Upper lobe of right lung (tissue), 1 donor: Measurements from ENCODE around the gene TMEM263. TPM values are rescaled to one million over a fixed set of nuclear protein-coding genes. Genes with fewer than 3 reads are reported as not detected.

Experiments
- ATAC-seq: fragments of 200-7000 bp; cut with Tn5 transposase; one replicate; pipeline ENCODE4 v1.9.1; 2020; ENCODE audit warnings: mild to moderate bottlenecking, moderate library complexity
- DNase-seq: peaks from one replicate; pipeline ENCODE4 v3.0.0-alpha.2; 2020
- H3K27ac ChIP-seq: fragments of 200-600 bp; one replicate; pipeline ENCODE4 v1.8.0; 2022
- H3K27me3 ChIP-seq: fragments of 200-600 bp; one replicate; pipeline ENCODE4 v1.8.0; 2022; ENCODE audit warnings: mild to moderate bottlenecking
- H3K36me3 ChIP-seq: fragments of 200-600 bp; one replicate; pipeline ENCODE4 v1.8.0; 2022
- H3K4me1 ChIP-seq: fragments of 200-600 bp; one replicate; pipeline ENCODE4 v1.8.0; 2022
- H3K4me3 ChIP-seq: fragments of 200-600 bp; one replicate; pipeline ENCODE4 v1.8.0; 2022; ENCODE audit warnings: mild to moderate bottlenecking
- H3K9me3 ChIP-seq: fragments of 200-600 bp; one replicate; pipeline ENCODE4 v1.8.0; 2022
- intact Hi-C: fragments of 100-400 bp; cut with DNase I; formaldehyde crosslinking; loops from one replicate; pipeline ENCODE4 v1.11.0; 2022
- total RNA-seq: library from RNA; stranded (reverse); fragmentation: NEBNext Ultra II Directional; extraction: Animal tissue kit (Norgen Biotek cat#: 25700); gene quantifications from one replicate; pipeline ENCODE4 v1.2.1, GENCODE V29; 2021
- TF ChIP-seq, protein P1 (sequence below): fragments of 200-600 bp; IDR thresholded peaks from one replicate; pipeline ENCODE4 v1.8.0; 2022; ENCODE audit warnings: antibody characterized with exemption
- donor health status: DM: no; HTN: yes; CAD: no; lungs with severe emphysema.

The TMEM263 gene
- total RNA-seq, 1 donor from 2014 or later: 32.6 TPM

DNA sequence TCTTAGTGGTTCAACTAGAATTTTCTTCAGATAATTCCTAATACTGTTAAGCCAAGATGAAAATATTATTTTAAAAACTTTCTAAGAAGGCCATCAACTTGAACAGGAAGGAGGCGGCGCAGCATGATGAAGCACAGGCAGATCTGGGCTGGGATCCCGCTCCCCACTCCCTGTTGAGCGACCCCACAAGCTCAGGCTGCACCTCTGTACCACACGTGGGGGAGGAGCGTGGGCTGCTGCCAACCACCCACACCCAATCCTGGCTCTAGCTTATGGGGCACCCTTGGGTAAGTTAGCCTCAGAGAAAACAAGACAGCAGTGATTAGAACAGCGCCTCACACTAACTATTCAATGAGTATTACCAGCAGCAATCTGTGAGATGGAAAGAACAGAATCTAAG is 25.2 kb downstream of the TMEM263 start:
- TF ChIP-seq, protein P1, sequence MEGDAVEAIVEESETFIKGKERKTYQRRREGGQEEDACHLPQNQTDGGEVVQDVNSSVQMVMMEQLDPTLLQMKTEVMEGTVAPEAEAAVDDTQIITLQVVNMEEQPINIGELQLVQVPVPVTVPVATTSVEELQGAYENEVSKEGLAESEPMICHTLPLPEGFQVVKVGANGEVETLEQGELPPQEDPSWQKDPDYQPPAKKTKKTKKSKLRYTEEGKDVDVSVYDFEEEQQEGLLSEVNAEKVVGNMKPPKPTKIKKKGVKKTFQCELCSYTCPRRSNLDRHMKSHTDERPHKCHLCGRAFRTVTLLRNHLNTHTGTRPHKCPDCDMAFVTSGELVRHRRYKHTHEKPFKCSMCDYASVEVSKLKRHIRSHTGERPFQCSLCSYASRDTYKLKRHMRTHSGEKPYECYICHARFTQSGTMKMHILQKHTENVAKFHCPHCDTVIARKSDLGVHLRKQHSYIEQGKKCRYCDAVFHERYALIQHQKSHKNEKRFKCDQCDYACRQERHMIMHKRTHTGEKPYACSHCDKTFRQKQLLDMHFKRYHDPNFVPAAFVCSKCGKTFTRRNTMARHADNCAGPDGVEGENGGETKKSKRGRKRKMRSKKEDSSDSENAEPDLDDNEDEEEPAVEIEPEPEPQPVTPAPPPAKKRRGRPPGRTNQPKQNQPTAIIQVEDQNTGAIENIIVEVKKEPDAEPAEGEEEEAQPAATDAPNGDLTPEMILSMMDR: no peak
- no peak overlapping the region for H3K27ac ChIP-seq
- no peak overlapping the region for H3K4me3 ChIP-seq
- no peaks in the 10 kb centered on the region for H3K9me3 ChIP-seq
- peaks cover 10% of the 10 kb centered on the region for H3K36me3 ChIP-seq
- intact Hi-C loops: no loop called here
- peaks cover 9% of the 10 kb centered on the region for H3K4me1 ChIP-seq
- ATAC-seq: peak; percentile 39
- H3K27me3 ChIP-seq: no peaks in the 10 kb centered on the region
- DNase-seq: no peak

DNA sequence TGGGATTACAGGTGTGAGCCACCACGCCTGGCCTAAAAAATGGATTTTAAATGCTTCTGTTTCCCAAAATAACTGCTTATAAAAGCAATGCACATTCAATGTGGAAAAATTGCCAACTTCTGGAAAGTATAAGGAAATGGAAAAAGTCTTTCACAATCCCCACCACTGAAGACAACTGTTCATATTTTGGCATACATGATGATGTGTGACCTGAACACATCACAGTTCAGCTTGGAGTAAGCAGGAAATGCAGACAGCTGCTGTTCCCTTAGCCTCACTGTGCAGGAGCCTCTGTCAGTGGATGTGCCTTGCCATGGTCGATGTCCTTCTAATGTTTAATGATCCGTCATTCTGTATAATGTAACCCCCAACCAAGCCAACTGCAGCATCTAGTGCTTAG is 26.1 kb downstream of the TMEM263 start:
- TF ChIP-seq, protein P1: no peak
- intact Hi-C loops: no loop called here
- Histone ChIP-seq H3K4me1 (peaks cover 14% of the 10 kb centered on the region), H3K9me3 (no peaks in the 10 kb centered on the region), H3K27me3 (no peaks in the 10 kb centered on the region), H3K27ac (no peak overlapping the region), H3K4me3 (no peak overlapping the region), H3K36me3 (peaks cover 10% of the 10 kb centered on the region)
- DNase-seq: no peak
- ATAC-seq: peak; percentile 14

DNA sequence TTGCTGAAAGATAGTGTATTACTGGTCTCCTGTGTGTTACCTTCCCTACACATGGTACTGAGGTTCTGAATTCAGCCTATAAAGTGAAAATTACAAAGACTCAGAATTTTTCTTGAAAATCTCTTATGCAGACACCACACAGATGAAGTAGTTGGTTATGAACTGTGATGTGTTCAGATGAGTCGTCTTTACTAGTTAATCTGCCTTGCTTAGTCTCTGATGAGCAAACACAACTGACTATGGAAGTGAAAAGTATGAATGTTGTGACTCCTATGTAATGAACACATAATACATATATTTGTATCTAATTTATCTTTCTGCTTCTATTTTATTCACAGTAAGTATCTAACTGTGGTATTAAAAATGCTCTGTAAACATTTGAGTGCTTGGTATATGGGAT is 26.5 kb downstream of the TMEM263 start:
- H3K4me1 ChIP-seq: peaks cover 14% of the 10 kb centered on the region
- ATAC-seq (no peak), DNase-seq (no peak)
- no peaks in the 10 kb centered on the region for H3K27me3 ChIP-seq
- intact Hi-C loops: no loop called here
- H3K36me3 ChIP-seq: peaks cover 10% of the 10 kb centered on the region
- H3K9me3 ChIP-seq: no peaks in the 10 kb centered on the region
- H3K4me3 ChIP-seq: no peak overlapping the region
- no peak overlapping the region for H3K27ac ChIP-seq
- TF ChIP-seq, protein P1: no peak

DNA sequence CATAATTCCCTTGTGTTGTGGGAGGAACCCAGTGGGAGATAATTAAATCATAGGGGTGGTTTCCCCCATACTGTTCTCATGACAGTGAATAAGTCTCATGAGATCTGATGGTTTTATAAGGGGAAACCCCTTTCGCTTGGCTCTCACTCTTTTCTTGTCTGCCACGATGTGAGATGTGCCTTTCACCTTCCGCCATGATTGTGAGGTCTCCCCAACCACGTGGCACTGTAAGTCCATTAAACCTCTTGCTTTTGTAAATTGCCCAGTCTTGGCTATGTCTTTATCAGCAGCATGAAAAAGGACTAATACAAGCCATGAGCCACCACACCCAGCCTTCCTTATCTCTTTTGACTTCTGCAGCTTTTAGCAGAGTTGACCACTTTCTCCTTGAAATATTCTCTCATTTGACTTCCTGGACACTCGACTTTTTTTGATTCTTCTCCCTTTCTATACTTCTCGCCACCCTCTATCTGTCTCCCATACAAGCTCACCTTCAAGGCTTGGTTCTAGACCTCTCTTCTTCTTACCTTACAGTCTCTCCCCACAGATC is 29.0 kb downstream of the TMEM263 start:
- peaks cover 10% of the 10 kb centered on the region for H3K36me3 ChIP-seq
- TF ChIP-seq, protein P1: no peak
- intact Hi-C loops: no loop called here
- no peak for DNase-seq
- H3K4me3 ChIP-seq: no peak overlapping the region
- H3K27ac ChIP-seq: no peak overlapping the region
- H3K9me3 ChIP-seq: no peaks in the 10 kb centered on the region
- H3K27me3 ChIP-seq: no peaks in the 10 kb centered on the region
- peaks cover 22% of the 10 kb centered on the region for H3K4me1 ChIP-seq
- ATAC-seq: no peak

DNA sequence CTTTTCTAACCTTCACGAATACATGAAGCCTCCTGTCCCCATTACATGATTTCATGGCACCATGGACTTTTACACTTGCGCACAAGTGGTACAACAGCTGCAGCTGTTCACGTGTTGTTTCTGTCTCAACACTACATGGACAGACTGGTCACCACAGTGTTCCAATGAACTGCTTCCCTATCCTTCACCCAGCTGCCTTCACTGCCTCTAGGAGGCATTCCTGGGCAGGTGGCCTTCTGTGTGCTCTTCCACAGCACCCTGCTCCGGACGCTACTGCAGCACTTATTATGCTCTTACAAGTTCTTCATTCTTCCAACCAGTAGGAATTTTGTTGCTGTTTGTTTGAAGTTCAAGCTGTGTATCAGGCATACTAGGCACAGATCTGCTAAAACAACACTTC is 29.8 kb downstream of the TMEM263 start:
- ATAC-seq (no peak), DNase-seq (no peak)
- TF ChIP-seq, protein P1: no peak
- Histone ChIP-seq H3K9me3 (no peaks in the 10 kb centered on the region), H3K36me3 (peaks cover 10% of the 10 kb centered on the region), H3K27ac (no peak overlapping the region), H3K4me3 (peak overlapping the region; percentile 80), H3K27me3 (no peaks in the 10 kb centered on the region), H3K4me1 (peaks cover 22% of the 10 kb centered on the region)
- intact Hi-C loops: no loop called here

DNA sequence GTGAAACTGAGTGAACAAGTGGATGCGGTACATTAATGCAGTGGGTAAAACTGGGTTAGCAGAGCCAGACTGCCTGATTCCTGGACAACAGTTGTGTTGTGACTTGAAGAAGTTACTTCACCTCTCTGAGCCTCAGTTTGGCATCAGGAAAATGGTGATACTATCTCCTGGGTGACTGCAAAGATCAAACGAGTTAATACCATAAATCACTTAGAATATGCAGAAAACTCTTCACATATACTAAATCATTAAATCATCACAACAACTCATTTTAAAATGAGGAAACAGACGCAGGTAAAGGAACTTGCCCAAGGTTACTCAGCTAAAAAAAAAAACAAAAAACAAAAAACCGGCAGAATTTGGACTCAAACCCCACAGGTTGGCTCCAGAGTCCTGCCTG is 30.4 kb downstream of the TMEM263 start:
- Histone ChIP-seq H3K27me3 (no peaks in the 10 kb centered on the region), H3K4me1 (peaks cover 22% of the 10 kb centered on the region), H3K9me3 (no peaks in the 10 kb centered on the region), H3K27ac (peak overlapping the region; percentile 90), H3K4me3 (peak overlapping the region; percentile 80), H3K36me3 (peaks cover 10% of the 10 kb centered on the region)
- TF ChIP-seq, protein P1: no peak
- no peak for DNase-seq
- intact Hi-C loops: no loop called here
- ATAC-seq: no peak
